ENCODE measurements around the gene PM20D1.

DNA sequence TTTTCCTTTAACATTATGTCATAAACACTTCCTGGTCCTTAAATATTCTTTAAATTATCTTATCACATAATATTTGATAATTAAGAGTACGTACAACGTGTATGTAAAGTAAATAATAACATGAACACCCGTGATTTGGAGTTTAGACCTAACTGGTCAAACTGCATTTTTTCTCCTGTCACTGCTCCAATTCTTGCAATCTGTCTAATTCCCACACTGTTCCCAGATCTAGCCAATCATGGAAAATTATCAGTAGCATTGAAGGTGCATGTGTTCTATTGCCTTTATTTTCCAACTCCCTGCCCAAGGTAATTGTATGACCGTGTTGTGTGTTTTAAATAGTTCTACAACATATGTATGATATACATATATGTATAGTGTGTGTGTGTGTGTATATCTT lies 2.1 kb upstream of the PM20D1 start:
- TF ChIP-seq, protein P1, sequence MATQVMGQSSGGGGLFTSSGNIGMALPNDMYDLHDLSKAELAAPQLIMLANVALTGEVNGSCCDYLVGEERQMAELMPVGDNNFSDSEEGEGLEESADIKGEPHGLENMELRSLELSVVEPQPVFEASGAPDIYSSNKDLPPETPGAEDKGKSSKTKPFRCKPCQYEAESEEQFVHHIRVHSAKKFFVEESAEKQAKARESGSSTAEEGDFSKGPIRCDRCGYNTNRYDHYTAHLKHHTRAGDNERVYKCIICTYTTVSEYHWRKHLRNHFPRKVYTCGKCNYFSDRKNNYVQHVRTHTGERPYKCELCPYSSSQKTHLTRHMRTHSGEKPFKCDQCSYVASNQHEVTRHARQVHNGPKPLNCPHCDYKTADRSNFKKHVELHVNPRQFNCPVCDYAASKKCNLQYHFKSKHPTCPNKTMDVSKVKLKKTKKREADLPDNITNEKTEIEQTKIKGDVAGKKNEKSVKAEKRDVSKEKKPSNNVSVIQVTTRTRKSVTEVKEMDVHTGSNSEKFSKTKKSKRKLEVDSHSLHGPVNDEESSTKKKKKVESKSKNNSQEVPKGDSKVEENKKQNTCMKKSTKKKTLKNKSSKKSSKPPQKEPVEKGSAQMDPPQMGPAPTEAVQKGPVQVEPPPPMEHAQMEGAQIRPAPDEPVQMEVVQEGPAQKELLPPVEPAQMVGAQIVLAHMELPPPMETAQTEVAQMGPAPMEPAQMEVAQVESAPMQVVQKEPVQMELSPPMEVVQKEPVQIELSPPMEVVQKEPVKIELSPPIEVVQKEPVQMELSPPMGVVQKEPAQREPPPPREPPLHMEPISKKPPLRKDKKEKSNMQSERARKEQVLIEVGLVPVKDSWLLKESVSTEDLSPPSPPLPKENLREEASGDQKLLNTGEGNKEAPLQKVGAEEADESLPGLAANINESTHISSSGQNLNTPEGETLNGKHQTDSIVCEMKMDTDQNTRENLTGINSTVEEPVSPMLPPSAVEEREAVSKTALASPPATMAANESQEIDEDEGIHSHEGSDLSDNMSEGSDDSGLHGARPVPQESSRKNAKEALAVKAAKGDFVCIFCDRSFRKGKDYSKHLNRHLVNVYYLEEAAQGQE (IDR thresholded peaks at IDR 0.05; ENCODE audit: low read depth) = no peak
- TF ChIP-seq CREB1 (IDR thresholded peaks at IDR 0.05; ENCODE audit: low read depth) (no peak), TAF1 (IDR thresholded peaks at IDR 0.05; ENCODE audit: low read depth) (no peak), EGR1 (IDR thresholded peaks at IDR 0.05) (no peak)

Data from Ishikawa (cell line).